Heart left ventricle (tissue), 13 donors: ENCODE measurements around the gene PCDHA1.

Experiments
- CTCF ChIP-seq, 12 donors: fragments of 200-600 bp; sonication (generic) in 4 of 12; IDR thresholded peaks; one replicate each; pipeline versions ENCODE4 v1.5.0 to v1.8.0; 2018 to 2022; ENCODE audit warnings: antibody characterized with exemption in 12 of 12, mild to moderate bottlenecking in 5 of 12
- POLR2A ChIP-seq, 2 donors: fragments of 450-650 bp; IDR thresholded peaks; one replicate each; pipeline ENCODE4 v1.6.1; 2017; ENCODE audit warnings: antibody characterized with exemption in 2 of 2, mild to moderate bottlenecking in 2 of 2, moderate library complexity in 2 of 2
- donor health status: ischemic (EF 13 %, LVEDD 7.1; RV severe dilation, severe dysfunction).
- donor health status: DM: no; HTN: yes; CAD: no.
- donor health status: DM: no; HTN: no; CAD: no.
- donor health status: ischemic (EF 25% LVEDD 6.9; RV normal size, moderate dysfunction).
- donor health status: ischemic (EF 25% LVEDD 5.7; RV mildly dilated, moderate dysfunction).
- donor health status: ischemic (EF 35%, LVEDD 5.7; RV mildly dilated, moderate dysfunction).
- donor health status: nonischemic (EF 11% LVEDD 7.7; RV severe dilation, severe dysfunction).
- donor health status: DM: yes; HTN: yes; CAD: no.
- donor health status: PGD.
- donor health status: ischemic (EF 29% LVEDD 5.4; RV normal size, mild dysfunction).
- donor health status: nonischemic (EF 23%, LVEDD 6.1; RV moderate dilation, normal function).

- TF ChIP-seq CTCF (IDR thresholded peaks at IDR 0.05) (no peak), POLR2A (IDR thresholded peaks at IDR 0.05) (no peak)
Observed at GRCh38 chr5:140842798-140843733, 57.1 kb downstream of the PCDHA1 start.
